Brain microvascular endothelial cell (primary cell): ENCODE data around the gene STH.

ENCODE experiments used
- DNase-seq: peaks from one replicate; pipeline ENCODE4 v3.0.0-alpha.2; 2020
- H3K27ac ChIP-seq: fragments of 250-450 bp; sonication (Bioruptor Pico); 2 replicates; pipeline ENCODE4 v1.5.1; 2020; ENCODE audit warnings: mild to moderate bottlenecking, moderate library complexity
- H3K27me3 ChIP-seq: fragments of 250-450 bp; sonication (Bioruptor Pico); replicated peaks from 2 replicates; pipeline ENCODE4 v1.5.1; 2020; ENCODE audit warnings: mild to moderate bottlenecking
- H3K36me3 ChIP-seq: fragments of 250-450 bp; sonication (Bioruptor Pico); replicated peaks from 2 replicates; pipeline ENCODE4 v1.5.1; 2020; ENCODE audit warnings: mild to moderate bottlenecking
- H3K4me3 ChIP-seq: 2 replicates; pipeline ENCODE4 v1.5.1; 2011; ENCODE audit warnings: low read depth, mild to moderate bottlenecking, control low read depth, low read length, moderate library complexity
- in situ Hi-C: cut with HindIII; loops from 2 replicates; pipeline ENCODE4 v1.10.0; 2017; ENCODE audit warnings: low sequenced_read_pairs, low pct_ligation_motif_present
- TF ChIP-seq, protein P1 (sequence below): IDR thresholded peaks from 2 replicates; pipeline ENCODE4 v1.5.1; 2011; ENCODE audit warnings: low read depth, mild to moderate bottlenecking, moderate library complexity, low read length, control low read depth, inconsistent platforms; ENCODE audit errors: missing control alignments

Gene STH

GRCh38 chr17:46031920-46032319 lies 32.9 kb downstream of the STH start:
- Histone ChIP-seq H3K27ac (no peak overlapping the region), H3K4me3 (no peak overlapping the region), H3K36me3 (peaks cover 59% of the 10 kb centered on the region), H3K27me3 (no peaks in the 10 kb centered on the region)
- in situ Hi-C loops = no loop called here
- TF ChIP-seq, protein P1, sequence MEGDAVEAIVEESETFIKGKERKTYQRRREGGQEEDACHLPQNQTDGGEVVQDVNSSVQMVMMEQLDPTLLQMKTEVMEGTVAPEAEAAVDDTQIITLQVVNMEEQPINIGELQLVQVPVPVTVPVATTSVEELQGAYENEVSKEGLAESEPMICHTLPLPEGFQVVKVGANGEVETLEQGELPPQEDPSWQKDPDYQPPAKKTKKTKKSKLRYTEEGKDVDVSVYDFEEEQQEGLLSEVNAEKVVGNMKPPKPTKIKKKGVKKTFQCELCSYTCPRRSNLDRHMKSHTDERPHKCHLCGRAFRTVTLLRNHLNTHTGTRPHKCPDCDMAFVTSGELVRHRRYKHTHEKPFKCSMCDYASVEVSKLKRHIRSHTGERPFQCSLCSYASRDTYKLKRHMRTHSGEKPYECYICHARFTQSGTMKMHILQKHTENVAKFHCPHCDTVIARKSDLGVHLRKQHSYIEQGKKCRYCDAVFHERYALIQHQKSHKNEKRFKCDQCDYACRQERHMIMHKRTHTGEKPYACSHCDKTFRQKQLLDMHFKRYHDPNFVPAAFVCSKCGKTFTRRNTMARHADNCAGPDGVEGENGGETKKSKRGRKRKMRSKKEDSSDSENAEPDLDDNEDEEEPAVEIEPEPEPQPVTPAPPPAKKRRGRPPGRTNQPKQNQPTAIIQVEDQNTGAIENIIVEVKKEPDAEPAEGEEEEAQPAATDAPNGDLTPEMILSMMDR = no peak
- DNase-seq = no peak

- Histone ChIP-seq H3K27me3 (no peaks in the 10 kb centered on the region), H3K4me3 (no peak overlapping the region), H3K27ac (no peak overlapping the region), H3K36me3 (peaks cover 64% of the 10 kb centered on the region)
- no peak for DNase-seq
- in situ Hi-C loops = no loop called here
- TF ChIP-seq, protein P1 = no peak
Measured at GRCh38 chr17:46032909-46033308, 33.9 kb downstream of the STH start.

DNA sequence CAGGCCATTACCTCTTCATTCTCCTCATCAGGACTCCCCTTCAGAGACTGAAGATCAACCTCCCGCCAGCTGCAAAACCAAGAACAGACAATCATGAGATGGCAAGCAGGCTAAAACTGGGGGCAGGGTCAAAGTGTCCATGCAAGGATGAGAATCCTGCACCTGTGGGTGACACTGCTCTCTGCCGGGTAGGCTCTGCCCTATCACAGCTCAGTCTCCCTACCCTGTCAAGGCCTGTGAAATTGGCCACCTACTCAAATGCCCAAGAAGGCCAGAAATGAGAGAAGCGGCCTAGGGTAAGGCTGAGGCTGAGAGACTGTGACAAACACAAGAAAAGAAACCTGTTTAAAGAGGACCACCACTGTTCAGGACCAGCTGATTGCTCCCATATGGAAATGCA lies 34.3 kb downstream of the STH start:
- TF ChIP-seq, protein P1 = no peak
- Histone ChIP-seq H3K27me3 (no peaks in the 10 kb centered on the region), H3K4me3 (no peak overlapping the region), H3K27ac (no peak overlapping the region), H3K36me3 (peaks cover 68% of the 10 kb centered on the region)
- no peak for DNase-seq
- in situ Hi-C loops = no loop called here

- peaks cover 80% of the 10 kb centered on the region for H3K36me3 ChIP-seq
- no peak overlapping the region for H3K4me3 ChIP-seq
- TF ChIP-seq, protein P1 = no peak
- no peak for DNase-seq
- in situ Hi-C loops = no loop called here
- H3K27ac ChIP-seq = no peak overlapping the region
- H3K27me3 ChIP-seq = no peaks in the 10 kb centered on the region
Measured at GRCh38 chr17:46035112-46035818, 36.2 kb downstream of the STH start.

DNA sequence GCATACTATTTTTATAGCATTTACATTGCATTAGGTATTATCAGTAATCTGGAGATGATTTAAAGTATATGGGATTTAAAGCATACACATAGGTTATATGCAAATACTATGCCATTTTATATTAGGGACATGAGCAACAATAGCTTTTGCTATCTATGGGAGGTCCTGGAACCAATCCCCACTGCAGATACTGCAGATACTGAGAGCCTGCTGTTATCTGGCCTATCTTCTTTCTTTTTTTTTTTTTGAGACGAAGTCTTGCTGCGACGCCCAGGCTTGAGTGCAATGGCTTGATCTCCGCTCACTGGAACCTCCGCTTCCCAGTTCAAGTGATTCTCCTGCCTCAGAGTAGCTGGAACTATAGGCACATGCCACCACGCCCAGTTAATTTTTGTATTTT lies 37.4 kb downstream of the STH start:
- Histone ChIP-seq H3K4me3 (no peak overlapping the region), H3K36me3 (peaks cover 75% of the 10 kb centered on the region), H3K27me3 (no peaks in the 10 kb centered on the region), H3K27ac (no peak overlapping the region)
- TF ChIP-seq, protein P1 = no peak
- in situ Hi-C loops = no loop called here
- DNase-seq = no peak

DNA sequence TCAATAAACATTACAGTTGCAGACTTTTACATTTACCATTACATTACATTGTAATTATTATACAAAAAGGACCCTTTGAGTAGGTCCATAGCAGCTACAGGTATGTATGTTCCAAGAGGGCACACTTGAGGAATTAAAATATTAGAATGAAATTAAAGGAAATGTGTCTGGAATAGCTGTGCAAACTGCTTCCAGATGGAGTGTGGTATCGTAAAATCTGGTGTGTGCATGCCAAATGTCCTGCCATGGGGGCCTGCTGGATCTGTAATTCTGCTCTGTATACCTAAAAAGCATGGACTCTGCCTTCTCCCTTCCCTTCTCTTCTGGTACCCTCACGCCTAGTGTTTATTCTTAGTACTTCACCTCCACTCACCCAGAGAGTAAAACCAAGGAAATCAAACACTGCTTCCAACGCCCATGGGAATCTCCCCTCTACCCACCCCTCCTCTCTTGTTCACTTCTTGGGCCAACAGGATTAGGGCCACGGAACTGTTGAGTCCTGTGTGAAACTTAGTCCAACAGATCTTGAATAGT lies 38.7 kb downstream of the STH start:
- no peaks in the 10 kb centered on the region for H3K27me3 ChIP-seq
- TF ChIP-seq, protein P1 = no peak
- no peak overlapping the region for H3K4me3 ChIP-seq
- no peak for DNase-seq
- in situ Hi-C loops = no loop called here
- H3K27ac ChIP-seq = no peak overlapping the region
- peaks cover 64% of the 10 kb centered on the region for H3K36me3 ChIP-seq
